GM10266 (cell line): ENCODE results near the gene TMEM120B.
"Not testable (repeated sequence)": the region's sequence is repeated elsewhere in the genome, so short reads cannot be mapped to it uniquely, and the experiment has no call there.

Source experiments
- DNase-seq: peaks from one replicate; pipeline ENCODE4 v3.0.0; 2012; ENCODE audit errors: extremely low spot score
- CTCF ChIP-seq: IDR thresholded peaks from 2 replicates; pipeline ENCODE4 v1.5.1; 2012; ENCODE audit warnings: mild to moderate bottlenecking, low read depth; ENCODE audit not compliant: control insufficient read depth, insufficient read depth; ENCODE audit errors: missing control alignments

The TMEM120B gene

DNA sequence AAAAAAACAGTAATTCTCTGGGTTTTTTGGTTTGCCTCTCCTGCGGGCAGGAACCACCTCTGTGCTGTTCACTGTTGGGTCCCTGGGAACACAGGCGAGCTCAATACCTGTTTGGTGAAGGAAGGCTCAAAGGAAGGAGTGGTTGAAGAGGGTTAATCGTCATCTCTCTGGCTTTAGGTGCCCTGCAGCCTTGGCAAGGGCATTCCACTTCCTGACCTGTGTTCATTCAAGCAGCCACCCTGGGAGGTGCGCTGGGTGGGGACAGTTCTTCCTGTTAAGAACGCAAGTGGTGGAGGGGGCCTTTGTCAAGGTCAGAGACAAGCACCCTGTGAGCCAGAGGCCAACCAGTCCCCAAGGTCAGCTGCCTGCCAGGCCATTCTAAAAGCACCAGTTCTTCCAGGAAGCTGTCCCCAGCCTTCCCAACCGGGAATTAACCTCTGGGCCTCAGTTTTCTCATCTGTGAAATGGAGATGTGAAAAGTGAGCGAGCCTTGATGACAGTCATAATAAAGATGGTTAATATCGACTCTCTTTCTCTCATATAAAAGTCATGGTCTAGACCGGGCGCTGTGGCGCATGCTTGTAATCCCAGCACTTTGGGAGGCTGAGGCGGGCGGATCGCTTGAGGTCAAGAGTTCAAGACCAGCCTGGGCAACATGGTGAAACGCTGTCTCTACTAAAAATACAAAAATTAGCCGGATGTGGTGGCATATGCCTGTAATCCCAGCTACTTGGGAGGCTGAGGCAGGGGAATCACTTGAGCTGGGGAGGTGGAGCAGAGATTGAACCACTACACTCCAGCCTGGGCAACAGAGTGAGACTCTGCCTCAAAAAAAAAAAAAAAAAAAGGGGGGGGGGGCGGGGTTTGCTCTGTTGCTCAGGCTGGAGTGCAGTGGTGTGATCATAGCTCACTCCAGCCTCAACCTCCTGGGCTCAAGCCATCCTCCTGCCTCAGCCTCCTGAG lies 74.8 kb downstream of the TMEM120B start:
- no peak for DNase-seq
- no peak for TF ChIP-seq CTCF

DNA sequence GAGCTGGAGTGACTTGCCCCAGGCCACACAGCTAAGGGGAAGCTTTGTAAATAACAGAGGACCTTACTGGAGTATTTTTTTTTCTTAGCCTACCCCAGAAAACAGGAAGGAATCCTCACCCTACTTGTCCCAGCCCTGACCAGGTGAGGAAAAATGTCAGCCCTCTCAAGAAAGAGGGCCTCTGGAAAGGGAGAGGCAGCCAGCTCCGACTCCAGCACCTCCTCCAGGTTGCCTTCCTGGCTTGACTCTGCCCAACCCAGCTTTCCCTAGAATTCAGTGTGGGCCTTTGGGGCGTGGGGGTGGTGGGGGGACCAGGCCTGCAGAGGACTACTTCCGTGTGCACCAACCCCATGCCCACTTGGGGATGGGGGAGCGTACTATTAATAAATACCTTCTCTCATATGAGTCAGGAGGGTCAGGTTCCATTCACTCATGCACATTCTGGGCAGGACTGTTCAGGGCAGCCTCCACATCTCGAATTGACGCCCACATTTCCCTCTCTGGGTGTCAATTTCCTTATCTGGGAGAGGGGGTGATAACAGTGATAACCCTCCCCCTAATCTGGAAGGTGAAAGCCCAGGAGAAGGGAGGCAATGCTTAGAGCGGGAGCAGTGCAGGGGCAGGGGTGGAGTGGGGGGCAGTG lies 75.7 kb downstream of the TMEM120B start:
- DNase-seq: no peak
- no peak for TF ChIP-seq CTCF

DNA sequence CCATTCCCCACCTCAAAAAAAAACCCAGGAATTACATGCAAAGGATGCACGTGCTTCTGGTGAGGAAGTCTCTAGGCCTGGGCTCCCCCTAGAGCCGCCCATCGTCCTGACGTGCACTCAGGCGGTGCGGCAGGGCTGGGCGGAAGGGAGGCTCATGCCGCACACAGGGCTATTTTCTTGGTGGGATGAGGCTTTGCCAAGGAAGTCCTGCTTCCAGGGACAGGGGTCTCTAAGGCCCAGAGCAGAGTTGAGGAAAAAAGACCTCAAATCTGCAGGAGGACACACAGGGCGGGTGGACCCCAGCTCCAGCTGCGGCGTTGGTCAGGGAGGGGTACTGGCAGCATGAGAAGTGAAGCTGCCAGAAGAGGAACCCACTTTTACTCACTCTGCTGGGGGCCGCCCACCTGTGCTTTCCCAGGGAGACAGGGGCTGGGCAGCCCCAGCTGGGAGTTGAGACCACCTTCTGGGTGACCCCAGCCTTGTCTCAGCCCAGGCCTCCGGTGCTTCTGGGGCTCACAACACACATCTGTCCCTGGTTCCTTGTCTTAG lies 76.8 kb downstream of the TMEM120B start:
- DNase-seq: no peak
- no peak for TF ChIP-seq CTCF

GRCh38 chr12:121789800-121790728 lies 77.5 kb downstream of the TMEM120B start:
- TF ChIP-seq CTCF: no peak
- DNase-seq: peak; percentile 82

DNA sequence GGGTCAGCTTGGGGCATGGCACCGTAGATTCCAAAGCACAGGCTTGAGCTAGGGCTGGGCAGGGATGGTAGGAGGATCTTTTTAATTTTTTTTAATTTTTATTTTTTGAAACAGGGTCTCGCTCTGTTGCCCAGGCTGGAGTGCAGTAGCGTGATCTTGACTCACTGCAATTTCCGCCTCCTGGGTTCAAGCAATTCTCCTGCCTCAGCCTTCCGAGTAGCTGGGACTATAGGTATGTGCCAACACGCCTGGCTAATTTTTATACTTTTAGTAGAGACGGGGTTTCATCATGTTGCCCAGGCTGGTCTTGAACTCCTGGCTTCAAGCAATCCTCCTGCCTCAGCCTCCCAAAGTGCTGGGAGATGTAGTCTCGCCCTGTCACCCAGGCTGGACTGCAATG lies 78.2 kb downstream of the TMEM120B start:
- DNase-seq: not testable (repeated sequence)

DNA sequence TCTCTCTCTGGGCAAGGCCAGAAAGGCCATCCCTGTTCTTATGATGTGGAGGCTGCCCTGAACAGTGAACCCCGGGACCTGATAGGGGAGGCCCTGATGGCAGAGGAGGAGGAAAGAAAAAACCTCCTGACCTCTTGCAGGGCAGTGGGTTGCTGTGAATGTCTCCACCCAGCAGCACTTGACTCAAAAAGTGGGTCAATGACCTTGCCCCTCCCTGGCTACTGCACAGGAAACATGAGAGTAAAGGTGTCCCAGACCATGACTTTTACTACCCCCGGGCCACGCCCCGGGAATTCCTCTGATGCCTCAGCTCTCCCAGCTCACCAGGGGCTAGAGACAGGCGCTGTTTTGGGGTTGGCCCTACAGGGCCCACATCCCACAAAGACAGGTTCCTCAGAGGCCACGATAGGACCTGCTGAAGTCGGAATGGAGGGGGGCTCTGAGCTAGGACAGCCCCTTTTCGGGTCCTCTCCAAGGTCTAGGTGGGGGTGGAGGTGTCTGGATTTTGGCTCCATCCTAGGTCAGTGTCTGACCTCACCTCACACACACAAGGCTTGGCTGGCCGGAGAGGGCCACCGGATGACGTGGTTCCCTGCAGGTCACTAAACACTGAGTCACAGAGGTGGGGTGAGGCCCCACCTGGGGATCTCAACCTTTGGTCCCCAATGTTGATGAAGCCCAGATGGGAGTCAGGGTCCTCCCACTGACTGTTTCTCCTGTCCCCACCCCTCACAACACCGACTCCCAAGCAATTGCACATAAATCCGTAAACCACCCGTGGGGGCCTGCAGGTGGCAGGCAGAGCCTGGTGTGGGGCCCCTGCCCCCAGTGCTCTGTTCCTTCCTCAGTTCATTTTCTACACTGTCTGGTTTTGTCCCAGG lies 79.4 kb downstream of the TMEM120B start:
- TF ChIP-seq CTCF: no peak
- no peak for DNase-seq
